Measurements from ENCODE around the gene FAIM2. TPM values are rescaled to one million over a fixed set of nuclear protein-coding genes. Genes with fewer than 3 reads are reported as not detected.

The FAIM2 gene
- total and polyA plus RNA-seq, 10 of the 15 experiments (the other 5 are each of a cell fraction or from before 2014, with no cell fraction given) = not detected

DNA sequence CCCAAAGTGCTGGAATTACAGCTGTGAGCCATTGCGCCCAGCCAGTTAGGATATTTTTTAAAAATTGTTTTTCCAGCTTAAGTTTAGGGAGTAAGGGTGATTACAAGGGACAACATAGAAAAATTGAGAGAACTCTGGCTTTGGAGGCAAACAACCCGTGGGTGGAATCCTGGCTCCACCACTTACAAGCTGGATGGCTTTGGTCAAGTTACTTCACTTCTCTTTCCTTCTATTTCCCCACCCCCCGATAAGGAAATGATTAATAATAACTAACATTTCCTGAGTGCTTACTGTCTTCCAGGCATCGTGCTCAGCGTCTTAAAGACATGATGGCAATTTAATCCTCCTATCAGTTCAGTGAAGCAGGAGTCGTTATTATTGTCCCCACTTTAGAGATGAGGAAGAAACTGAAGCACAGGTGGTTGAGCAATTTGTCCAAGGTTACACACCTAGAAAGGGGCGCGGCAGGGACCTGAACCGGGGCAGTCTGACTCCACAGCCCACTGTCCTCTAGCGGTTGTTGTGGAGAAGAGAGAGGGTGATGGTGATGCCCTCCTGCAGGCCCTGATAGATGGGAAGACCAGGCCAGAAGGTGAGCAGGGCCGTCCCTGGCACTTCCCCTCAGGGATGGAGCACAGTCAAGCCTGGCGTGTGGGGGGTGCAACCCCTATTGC is 16.7 kb upstream of the FAIM2 start (continued):
- TF ChIP-seq TCF3 (IDR thresholded peaks at IDR 0.05; ENCODE audit: borderline replicate concordance, insufficient read depth, low read depth, low read length) (no peak), HDAC6 (IDR thresholded peaks at IDR 0.05; ENCODE audit: unreplicated experiment) (no peak), MYC (IDR thresholded peaks at IDR 0.05; ENCODE audit: insufficient read depth, insufficient read length, insufficient replicate concordance, low read length, severe bottlenecking) (no peak), MEF2A (IDR thresholded peaks at IDR 0.05; ENCODE audit: insufficient read depth, low read depth, low read length) (no peak), EED (IDR thresholded peaks at IDR 0.05; ENCODE audit: low read depth) (no peak), WRNIP1 (IDR thresholded peaks at IDR 0.05; ENCODE audit: borderline replicate concordance, low read depth, low read length) (no peak), SMARCA5 (IDR thresholded peaks at IDR 0.05) (no peak), SUPT20H (IDR thresholded peaks at IDR 0.05; ENCODE audit: borderline replicate concordance, control insufficient read depth, low read depth, low read length) (no peak), POLR2AphosphoS5 (IDR thresholded peaks at IDR 0.05; ENCODE audit: low read length) (no peak), LARP7 (IDR thresholded peaks at IDR 0.05) (no peak), NR2F1 (conservative IDR thresholded peaks at IDR 0.05) (no peak), MXI1 (IDR thresholded peaks at IDR 0.05; ENCODE audit: low read depth, low read length) (no peak), SMAD5 (IDR thresholded peaks at IDR 0.05; ENCODE audit: low read depth) (no peak)
- TF ChIP-seq, protein P1, sequence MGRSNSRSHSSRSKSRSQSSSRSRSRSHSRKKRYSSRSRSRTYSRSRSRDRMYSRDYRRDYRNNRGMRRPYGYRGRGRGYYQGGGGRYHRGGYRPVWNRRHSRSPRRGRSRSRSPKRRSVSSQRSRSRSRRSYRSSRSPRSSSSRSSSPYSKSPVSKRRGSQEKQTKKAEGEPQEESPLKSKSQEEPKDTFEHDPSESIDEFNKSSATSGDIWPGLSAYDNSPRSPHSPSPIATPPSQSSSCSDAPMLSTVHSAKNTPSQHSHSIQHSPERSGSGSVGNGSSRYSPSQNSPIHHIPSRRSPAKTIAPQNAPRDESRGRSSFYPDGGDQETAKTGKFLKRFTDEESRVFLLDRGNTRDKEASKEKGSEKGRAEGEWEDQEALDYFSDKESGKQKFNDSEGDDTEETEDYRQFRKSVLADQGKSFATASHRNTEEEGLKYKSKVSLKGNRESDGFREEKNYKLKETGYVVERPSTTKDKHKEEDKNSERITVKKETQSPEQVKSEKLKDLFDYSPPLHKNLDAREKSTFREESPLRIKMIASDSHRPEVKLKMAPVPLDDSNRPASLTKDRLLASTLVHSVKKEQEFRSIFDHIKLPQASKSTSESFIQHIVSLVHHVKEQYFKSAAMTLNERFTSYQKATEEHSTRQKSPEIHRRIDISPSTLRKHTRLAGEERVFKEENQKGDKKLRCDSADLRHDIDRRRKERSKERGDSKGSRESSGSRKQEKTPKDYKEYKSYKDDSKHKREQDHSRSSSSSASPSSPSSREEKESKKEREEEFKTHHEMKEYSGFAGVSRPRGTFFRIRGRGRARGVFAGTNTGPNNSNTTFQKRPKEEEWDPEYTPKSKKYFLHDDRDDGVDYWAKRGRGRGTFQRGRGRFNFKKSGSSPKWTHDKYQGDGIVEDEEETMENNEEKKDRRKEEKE (IDR thresholded peaks at IDR 0.05) = no peak
- TF ChIP-seq, protein P2, sequence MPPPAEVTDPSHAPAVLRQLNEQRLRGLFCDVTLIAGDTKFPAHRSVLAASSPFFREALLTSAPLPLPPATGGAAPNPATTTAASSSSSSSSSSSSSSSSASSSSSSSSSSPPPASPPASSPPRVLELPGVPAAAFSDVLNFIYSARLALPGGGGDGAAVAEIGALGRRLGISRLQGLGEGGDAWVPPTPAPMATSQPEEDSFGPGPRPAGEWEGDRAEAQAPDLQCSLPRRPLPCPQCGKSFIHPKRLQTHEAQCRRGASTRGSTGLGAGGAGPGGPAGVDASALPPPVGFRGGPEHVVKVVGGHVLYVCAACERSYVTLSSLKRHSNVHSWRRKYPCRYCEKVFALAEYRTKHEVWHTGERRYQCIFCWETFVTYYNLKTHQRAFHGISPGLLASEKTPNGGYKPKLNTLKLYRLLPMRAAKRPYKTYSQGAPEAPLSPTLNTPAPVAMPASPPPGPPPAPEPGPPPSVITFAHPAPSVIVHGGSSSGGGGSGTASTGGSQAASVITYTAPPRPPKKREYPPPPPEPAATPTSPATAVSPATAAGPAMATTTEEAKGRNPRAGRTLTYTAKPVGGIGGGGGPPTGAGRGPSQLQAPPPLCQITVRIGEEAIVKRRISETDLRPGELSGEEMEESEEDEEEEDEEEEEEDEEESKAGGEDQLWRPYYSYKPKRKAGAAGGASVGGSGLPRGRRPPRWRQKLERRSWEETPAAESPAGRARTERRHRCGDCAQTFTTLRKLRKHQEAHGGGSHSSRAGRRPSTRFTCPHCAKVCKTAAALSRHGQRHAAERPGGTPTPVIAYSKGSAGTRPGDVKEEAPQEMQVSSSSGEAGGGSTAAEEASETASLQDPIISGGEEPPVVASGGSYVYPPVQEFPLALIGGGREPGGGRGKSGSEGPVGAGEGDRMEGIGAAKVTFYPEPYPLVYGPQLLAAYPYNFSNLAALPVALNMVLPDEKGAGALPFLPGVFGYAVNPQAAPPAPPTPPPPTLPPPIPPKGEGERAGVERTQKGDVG (CRISPR knock-in tag; IDR thresholded peaks at IDR 0.05) = no peak
- TF ChIP-seq, protein P3, sequence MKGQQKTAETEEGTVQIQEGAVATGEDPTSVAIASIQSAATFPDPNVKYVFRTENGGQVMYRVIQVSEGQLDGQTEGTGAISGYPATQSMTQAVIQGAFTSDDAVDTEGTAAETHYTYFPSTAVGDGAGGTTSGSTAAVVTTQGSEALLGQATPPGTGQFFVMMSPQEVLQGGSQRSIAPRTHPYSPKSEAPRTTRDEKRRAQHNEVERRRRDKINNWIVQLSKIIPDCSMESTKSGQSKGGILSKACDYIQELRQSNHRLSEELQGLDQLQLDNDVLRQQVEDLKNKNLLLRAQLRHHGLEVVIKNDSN (IDR thresholded peaks at IDR 0.05; ENCODE audit: borderline replicate concordance, extremely low read length, insufficient read depth, low read depth, low read length) = no peak

All from GM12878 (cell line).